ENCODE results near the gene TK1.
A peak's percentile ranks its signal among the peaks of the same experiment; 100 is the strongest.

Gene TK1

DNA sequence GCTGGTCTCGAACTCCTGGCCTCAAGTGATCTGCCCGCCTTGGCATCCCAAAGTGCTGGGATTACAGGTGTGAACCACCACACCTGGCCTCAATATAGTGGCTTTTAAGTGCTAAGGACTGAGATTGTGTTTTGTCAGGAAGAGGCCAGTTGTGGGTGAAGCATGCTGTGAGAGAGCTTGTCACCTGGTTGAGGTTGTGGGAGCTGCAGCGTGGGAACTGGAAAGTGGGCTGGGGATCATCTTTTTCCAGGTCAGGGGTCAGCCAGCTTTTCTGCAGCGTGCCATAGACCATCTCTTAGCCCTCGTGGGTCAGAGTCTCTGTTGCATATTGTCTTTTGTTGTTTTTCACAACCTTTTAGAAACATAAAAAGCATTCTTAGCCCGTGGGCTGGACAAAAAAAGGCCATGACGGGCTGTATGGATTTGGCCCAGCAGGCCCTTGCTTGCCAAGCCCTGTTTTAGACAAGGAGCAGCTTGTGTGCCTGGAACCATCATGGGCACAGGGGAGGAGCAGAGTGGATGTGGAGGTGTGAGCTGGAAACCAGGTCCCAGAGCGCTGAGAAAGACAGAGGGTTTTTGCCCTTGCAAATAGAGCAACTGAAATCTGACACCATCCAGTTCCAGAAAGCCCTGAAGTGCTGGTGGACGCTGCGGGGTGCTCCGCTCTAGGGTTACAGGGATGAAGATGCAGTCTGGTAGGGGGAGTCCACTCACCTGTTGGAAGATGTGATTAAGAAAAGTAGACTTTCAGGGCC is 32.7 kb upstream of the TK1 start:
- no peak for DNase-seq (ENCODE audit: low read depth in 2 of 2)

DNA sequence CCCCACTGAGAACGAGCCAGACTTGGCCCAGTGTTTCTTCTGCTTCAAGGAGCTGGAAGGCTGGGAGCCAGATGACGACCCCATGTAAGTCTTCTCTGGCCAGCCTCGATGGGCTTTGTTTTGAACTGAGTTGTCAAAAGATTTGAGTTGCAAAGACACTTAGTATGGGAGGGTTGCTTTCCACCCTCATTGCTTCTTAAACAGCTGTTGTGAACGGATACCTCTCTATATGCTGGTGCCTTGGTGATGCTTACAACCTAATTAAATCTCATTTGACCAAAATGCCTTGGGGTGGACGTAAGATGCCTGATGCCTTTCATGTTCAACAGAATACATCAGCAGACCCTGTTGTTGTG is 27.8 kb upstream of the TK1 start:
- no peak for DNase-seq (ENCODE audit: low read depth in 2 of 2)

GRCh38 chr17:78214016-78214705 is 27.3 kb upstream of the TK1 start, which contains the start of gene BIRC5:
TSS of gene BIRC5 (plus strand) at chr17:78214253. CDS start at chr17:78214317, 64 bp downstream.
- peak; percentile 77 to 91 for DNase-seq (ENCODE audit: low read depth in 2 of 2)

- DNase-seq (ENCODE audit: low read depth in 2 of 2) = no peak
Observed at GRCh38 chr17:78211032-78211431, 24.2 kb upstream of the TK1 start.

DNA sequence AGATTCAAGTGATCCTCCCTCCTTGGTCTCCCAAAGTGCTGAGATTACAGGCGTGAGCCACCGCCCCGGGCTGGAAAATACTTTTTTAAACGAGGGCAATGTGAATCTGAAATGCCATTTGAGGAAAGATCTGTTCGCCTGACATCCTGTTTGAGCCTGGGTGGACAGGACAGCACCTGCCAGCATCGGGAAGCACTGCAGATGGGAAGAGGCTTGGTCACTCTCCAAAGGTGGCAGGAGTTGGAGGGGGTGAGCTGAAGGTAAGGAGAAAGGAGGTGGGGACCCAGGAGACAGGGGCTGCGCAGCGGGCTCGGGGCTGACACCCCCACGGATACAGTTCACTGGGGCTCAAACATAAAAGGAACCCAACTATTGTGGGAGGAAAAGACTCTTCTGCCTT is 23.3 kb upstream of the TK1 start:
- no peak for DNase-seq (ENCODE audit: low read depth in 2 of 2)

GRCh38 chr17:78208486-78208885 is 21.6 kb upstream of the TK1 start:
- DNase-seq (ENCODE audit: low read depth in 2 of 2) = no peak

GRCh38 chr17:78206298-78206697 is 19.4 kb upstream of the TK1 start:
- DNase-seq (ENCODE audit: low read depth in 2 of 2) = no peak

DNA sequence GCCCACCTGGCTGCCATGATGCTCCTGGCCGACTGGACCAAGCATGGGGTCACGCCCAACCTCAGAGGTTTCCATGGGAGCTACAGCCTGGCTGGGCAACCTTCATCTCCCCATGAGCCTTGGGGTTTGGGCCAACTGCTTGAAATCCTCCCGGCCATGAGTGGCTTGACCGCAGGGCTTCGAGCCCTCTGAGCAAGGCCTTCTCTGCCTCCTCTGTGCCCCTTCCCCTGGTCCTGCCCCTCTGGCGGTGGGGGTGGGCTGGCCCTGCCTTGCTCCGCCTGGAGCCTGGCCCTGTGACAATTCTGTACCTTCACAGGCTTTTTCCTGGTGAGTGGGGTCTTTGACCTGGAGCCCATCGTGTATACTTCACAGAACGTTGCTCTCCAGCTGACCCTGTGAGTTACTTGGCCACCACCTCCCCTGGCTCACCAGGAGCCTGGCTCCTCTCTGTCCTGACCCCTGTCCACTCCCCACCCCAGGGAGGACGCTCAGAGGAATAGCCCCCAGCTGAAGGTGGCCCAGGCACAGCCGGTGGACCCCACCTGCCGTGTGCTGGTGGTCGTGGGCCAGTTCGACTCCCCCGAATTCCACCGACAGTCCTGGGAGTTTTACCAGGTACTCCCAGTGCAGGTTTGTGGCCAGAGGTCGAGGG is 18.4 kb upstream of the TK1 start:
- DNase-seq (ENCODE audit: low read depth in 2 of 2) = no peak

DNA sequence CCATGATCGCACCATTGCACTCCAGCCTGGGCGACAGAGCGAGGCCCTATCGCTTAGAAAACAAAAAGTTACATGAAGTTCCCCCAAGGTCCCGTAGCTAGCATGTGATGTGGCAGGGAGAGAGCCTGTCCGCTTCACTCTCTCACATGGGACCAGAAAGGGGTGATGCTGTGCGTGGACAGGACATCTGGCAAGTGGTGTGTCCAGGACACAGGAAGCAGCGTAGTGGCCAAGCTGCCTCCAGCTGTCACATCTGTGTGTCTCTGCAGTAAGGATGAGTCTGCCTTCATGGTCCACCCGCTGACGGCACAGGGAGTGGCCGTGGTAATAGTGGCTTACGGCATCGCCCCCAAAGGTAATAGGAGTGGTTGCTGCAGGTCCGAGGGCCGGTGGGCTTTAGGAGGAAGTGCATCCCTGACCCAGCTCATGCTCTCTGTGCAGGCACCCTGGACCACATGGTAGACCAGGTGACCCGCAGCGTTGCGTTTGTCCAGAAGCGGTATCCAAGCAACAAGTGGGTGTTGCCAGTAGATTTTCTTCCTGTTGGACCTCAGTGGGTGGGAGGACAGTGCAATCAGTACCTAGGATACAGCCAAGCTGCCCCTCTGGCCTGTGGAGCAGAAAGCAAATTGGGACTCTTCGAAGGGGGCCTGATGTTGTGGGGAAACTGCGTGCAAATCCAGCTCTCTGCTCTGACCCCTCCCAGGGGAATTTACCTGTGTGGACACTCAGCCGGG is 17.7 kb upstream of the TK1 start:
- DNase-seq (ENCODE audit: low read depth in 2 of 2) = no peak

DNA sequence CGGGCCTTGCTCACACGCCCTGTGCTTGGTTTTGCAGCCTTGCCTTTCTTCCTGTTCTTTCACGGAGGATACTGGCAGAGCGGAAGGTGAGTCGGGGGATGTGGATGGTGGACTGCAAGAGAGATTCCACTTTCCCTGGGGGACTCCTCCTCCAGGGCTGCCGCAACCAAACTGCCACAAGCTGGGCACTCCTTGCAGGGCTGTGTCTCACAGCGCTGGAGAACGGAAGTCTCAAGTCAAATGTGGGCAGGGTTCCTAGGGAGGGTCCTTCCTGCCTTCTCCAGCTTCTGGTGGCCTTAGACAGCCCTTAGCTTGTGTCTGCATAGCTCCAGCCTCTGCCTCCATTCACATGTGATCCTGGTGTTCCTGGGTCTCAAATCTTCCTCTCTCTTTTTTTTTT is 15.8 kb upstream of the TK1 start:
- DNase-seq (ENCODE audit: low read depth in 2 of 2) = no peak

DNA sequence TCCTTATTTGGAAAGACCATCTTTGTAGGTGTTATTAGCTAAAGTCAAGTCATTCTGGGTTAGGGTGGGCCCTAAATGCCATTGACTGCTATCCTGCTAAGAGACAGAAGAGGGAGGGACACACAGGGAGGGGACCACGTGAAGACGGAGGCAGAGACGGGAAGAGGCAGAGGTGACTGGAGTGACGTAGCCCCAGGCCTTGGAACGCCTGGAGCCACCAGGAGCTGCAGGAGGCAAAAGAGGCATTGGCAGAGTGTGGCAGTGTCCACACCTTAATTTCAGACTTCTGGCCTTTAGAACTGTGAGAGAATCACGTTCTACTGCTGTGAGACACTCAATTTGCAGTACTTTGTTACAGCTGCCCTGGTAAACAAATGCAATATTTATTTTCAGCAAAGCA is 13.6 kb upstream of the TK1 start:
- no peak for DNase-seq (ENCODE audit: low read depth in 2 of 2)

DNA sequence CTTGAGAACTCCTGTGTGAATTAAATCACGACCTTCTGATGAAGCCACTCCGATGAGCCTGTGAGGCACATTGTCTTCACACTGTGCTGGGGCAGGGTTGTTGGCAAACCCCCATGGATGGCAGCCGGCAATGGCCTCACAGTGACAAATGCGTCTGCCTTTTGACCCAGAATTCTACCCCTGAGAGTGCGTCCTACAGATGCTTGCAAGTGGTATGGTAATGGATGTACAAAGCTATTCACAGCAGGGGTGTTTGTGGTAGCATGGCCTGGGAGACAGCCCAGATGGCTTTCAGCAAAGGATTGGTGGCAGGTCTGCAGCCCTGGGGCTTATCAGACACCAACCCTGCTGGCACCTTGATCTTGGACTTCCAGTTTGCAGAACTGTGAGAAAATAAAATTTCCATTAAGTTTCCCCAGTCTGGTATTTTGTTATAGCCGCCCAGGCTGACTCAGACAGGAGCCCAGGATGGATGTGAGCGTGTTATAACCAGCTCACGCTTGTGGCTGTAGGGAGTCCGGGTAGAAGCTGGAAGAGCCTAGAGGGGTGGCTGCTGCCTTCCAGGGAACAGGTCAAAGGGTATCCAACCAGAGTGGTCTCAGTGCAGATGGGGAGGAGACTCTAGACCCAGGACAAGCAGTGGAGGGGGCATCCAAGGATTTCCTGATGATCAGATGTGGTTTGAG is 10.4 kb upstream of the TK1 start:
- no peak for DNase-seq (ENCODE audit: low read depth in 2 of 2)

DNA sequence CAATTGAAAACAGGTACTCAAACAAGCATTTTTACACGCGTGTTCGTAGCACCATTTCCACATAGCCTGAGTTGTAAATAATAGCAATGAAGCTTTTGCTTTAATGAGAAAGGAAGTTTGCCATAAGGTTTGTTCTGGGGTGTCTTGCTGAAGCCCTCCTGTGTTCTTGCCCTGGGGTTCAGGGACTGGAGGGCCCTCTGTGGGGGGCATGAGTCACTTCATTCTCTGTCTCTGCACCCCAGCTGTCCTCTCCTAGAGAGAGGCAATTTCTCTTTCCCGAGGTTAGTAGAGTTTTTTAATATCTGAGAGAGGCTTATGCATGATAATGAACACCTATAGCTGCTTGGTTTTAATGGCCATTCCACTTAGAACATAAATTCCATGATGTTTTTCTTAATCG is 9.9 kb upstream of the TK1 start:
- no peak for DNase-seq (ENCODE audit: low read depth in 2 of 2)

DNA sequence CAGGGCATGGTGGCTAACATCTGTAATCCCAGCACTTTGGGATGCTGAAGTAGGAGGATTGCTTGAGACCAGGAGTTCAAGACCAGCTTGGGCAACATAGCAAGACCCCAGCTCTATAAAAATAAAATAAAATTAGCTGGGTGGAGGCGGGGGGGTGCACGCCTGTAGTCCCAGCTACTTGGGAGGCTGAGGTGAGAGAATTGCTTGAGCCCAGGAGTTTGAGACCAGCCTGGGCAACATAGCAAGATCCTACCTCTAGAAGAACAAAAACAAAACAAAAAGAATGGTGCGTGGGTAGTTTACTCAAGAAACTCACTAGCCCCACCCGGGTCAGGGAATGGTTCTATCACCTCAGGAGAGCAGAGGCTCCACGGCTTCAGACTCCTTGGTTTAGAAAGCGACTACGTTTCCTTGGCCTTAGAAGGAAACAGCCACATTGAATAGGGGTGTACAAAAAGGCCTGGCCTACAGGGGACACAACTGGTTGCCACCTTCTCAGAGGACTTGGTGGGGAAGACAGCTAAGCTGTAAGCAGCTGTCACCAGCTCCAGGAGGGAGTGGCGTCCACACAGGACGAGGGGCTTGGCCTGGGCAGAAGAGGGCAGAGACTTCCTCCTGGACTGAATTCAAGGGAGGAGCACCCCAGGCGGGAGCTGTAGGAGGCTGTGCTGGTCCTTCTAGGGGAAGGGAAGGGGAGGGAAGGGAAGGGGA is 716 bp downstream of the TK1 start:
- no peak for DNase-seq (ENCODE audit: low read depth in 2 of 2)

DNA sequence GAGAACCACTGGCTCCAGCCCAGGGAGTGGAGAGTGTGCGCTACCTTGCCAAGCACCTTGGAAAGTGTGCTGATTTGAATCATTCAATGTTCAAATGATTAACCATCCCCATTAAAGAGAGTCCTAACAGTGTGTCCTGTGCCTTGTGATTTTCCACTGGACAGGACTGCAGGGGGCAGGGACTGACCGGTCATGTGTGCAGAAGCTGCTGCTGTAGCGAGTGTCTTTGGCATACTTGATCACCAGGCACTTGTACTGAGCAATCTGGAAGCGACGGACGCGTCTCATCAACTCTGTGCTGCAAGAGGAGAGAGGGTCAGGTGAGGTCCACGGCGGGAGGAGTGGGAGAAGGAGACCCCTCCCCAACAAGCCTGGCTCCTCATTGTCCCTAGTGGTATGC is 2.0 kb downstream of the TK1 start:
- DNase-seq (ENCODE audit: low read depth in 2 of 2) = no peak

- no peak for DNase-seq (ENCODE audit: low read depth in 2 of 2)
Observed at GRCh38 chr17:78184351-78184750, 2.5 kb downstream of the TK1 start.

GRCh38 chr17:78183916-78184315 is 2.9 kb downstream of the TK1 start:
- DNase-seq (ENCODE audit: low read depth in 2 of 2) = no peak

- no peak for DNase-seq (ENCODE audit: low read depth in 2 of 2)
Observed at GRCh38 chr17:78182504-78182903, 4.3 kb downstream of the TK1 start.

DNA sequence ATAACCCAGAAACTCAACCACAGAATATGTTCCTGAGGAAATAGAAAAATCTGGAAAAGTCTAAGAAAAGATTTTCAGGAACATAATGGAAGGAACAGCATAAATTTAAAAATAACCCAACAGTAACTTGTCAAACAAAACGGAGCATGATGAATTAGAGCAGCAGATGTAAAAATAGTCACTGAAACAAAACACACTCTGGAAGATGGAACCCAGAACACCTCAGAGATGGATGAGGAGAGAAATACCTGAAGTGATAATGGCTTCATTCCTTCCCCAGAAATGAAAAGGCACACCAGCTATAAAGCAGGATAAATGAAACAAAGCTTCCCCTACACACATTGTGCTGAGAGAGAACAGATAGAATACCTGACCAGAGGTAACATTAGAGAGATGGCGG is 6.3 kb downstream of the TK1 start:
- no peak for DNase-seq (ENCODE audit: low read depth in 2 of 2)

- no peak for DNase-seq (ENCODE audit: low read depth in 2 of 2)
Observed at GRCh38 chr17:78180083-78180482, 6.8 kb downstream of the TK1 start.

DNA sequence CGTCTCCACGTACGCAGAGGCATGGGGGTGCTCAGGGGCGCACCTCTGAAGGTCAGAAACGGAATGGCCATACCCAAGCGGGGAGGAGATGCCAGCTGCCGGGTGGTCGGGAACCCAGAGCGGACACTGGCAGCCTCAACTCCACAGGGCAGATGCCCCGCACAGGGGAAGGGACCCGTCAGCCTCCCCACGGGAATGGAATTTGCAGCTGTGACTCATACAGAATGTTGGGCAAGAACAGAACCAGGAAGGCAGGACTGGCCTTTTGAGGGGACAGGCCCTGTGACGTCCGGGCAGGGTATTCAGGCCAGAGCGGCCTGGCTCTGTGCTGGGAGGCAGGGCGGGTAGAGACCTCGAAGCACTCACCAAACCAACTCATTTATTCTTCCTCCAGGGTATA is 7.5 kb downstream of the TK1 start:
- DNase-seq (ENCODE audit: low read depth in 2 of 2) = no peak

Measured in stimulated activated CD4-positive, alpha-beta T cell treated with anti-CD3 and anti-CD28 coated beads, Interleukin-12 subunit alpha, Interleukin-12 subunit beta, amount 100 ng/mL, for 24 hours (primary cell).